Activated effector memory CD4-positive, alpha-beta T cell treated with Interleukin-2 at 50 U/mL for 16 hours (primary cell): ENCODE measurements around the gene PSMB11.

ENCODE experiments used
- DNase-seq: peaks from one replicate; pipeline ENCODE4 v3.0.0-alpha.2; 2020

The PSMB11 gene

DNA sequence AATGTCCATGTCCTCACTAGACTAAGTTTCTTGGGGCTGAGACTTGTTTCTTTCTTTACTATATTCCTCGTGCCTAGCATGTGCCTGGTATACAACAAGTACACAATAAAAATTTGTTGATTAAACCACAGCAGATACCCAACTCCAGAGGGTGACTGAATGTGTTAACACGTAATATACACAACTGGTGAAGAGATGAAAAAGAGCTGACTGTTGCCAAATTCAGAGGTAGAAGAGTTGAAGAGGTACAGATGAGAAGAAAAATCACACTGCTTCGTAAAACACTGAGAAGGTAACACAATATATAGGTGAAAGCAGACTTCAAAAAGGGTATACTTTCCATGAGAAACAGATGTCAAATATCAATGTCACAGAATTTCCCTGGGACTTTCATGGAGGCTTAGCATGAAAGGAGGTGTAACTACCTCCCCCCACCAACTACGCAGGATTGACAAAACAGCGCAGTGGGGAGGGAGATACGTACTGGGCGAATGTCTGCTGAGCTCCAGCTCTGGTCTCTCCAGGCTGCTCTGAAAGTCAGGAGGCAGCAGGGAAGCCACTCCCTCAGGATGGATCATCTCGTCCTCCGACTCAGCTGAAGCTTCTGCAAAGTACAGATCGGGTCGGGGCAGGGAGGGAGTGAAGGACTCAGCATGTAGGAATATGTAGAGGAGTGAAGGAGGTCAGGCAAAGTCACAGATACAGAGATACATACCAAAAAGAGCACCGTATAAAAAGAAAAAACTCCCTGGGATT is 47.7 kb downstream of the PSMB11 start:
- no peak for DNase-seq

DNA sequence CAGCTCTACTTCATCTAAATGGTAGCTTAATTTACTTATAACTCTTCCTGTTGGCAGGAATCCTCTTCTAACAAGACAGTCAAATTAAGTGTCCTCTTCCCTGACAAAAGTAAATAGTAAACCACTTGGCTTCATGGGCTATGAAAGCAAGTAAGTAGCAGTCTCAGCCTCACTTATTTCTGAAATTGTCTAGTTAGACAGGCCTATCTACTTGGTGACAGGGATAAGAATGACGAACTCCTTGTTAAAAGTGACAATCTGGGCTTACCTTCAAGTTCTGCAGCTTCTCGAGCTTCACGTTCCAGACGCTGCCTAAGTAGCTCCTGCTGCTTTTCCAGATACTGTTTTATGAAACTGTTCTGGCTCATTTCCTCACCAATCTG is 48.2 kb downstream of the PSMB11 start:
- DNase-seq = no peak

DNA sequence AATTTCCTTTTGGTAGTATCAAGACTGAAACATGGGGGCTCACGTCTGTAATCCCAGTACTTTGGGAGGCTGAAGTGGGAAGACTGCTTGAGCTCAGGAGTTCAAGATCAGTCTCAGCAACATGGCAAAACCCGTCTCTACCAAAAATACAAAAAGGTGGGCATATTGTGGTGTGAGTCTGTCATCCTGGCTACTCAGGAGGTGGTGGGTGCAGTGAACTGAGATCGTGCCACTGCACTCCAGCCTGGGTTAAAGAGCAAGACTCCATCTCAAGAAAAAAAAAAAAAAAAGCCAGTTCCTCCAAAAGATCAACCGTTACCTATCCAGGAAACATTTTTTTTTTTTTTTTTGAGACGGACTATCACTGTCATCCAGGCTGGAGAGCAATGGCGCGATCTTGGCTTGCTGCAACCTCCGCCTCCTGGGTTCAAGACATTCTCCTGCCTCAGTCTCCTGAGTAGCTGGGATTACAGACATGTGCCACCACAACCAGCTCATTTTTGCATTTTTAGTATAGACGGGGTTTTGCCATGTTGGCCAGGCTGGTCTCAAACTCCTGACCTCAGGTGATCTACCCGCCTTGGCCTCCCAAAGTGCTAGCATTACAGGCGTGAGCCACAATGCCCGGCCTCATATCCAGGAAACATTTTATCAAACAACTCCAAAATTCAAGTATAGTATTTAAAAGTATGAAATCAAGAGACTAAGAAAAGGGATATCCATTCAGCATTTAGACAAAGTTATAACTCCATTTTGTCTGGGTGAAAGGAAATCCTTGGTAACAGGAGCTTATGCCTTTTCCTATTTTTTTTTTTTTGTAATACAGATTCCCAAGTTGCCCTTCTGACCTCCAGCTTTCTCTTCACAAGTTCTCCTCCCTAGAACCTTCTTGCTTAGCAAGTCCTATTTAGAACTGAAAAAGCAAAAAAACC is 49.5 kb downstream of the PSMB11 start:
- DNase-seq = no peak

DNA sequence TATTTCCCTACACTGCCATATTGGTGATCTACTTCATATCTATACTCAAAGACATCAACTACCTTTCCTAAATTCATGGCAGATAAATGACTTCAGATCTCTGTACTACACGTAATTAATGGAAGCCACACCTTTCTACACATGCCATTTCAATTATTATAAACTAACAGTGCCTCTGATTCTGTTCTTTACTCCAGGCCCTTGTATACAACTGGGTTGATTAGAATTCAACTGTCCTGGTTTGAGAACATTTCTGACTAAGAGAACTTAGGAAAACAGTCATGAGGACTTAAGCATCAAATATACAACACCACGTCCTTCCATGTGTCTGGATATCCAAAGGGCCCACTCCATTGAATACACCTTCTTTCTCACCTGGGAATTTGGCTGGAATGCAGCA is 51.1 kb downstream of the PSMB11 start:
- no peak for DNase-seq

GRCh38 chr14:23093526-23093925 is 51.5 kb downstream of the PSMB11 start:
- no peak for DNase-seq
